ENCODE measurements around the gene MATN1. TPM values are rescaled to one million over a fixed set of nuclear protein-coding genes. Genes with fewer than 3 reads are reported as not detected.
"Not testable (repeated sequence)": the region's sequence is repeated elsewhere in the genome, so short reads cannot be mapped to it uniquely, and the experiment has no call there.

Gene MATN1
- total RNA-seq, 1 experiment from 2014 or later, result not detected

GRCh38 chr1:30689901-30690645, 33.3 kb downstream of the MATN1 start:
- no peaks in the 10 kb centered on the region for H3K9me3 Mint-ChIP-seq (ENCODE audit: unreplicated experiment)
- H3K4me3 ChIP-seq (ENCODE audit: low read depth, low read length), result no peak overlapping the region
- no peaks in the 10 kb centered on the region for H3K9me3 ChIP-seq
- BruUV-seq (replicated peaks), result no TSS peak
- ChIA-PET POLR2A (no interaction called here), CTCF (no interaction called here)
- H3K36me3 Mint-ChIP-seq (ENCODE audit: insufficient read depth, unreplicated experiment), result no peaks in the 10 kb centered on the region
- no peaks in the 10 kb centered on the region for H3K27me3 ChIP-seq (replicated peaks; ENCODE audit: control insufficient read depth, insufficient read depth, low read length)
- H3K27me3 Mint-ChIP-seq (ENCODE audit: insufficient read depth, unreplicated experiment), result peaks cover 19% of the 10 kb centered on the region
- no peak for TF ChIP-seq CTCF (IDR thresholded peaks at IDR 0.05; ENCODE audit: insufficient read depth in 1 of 2, low read depth in 1 of 2, low read length in 1 of 2, severe bottlenecking in 1 of 2, unreplicated experiment in 1 of 2)
- H3K36me3 ChIP-seq (ENCODE audit: control insufficient read depth, insufficient read depth, low read length), result no peaks in the 10 kb centered on the region
- H3K27ac Mint-ChIP-seq (ENCODE audit: unreplicated experiment), result no peak overlapping the region
- no peak overlapping the region for H3K4me3 Mint-ChIP-seq (ENCODE audit: unreplicated experiment)
- no peaks in the 10 kb centered on the region for H3K4me1 ChIP-seq
- H3K4me1 Mint-ChIP-seq (ENCODE audit: low read depth, unreplicated experiment), result no peaks in the 10 kb centered on the region
- intact Hi-C loops (cut with micrococcal nuclease; ENCODE audit: unreplicated experiment), result no loop called here
- no peak for DNase-seq

DNA sequence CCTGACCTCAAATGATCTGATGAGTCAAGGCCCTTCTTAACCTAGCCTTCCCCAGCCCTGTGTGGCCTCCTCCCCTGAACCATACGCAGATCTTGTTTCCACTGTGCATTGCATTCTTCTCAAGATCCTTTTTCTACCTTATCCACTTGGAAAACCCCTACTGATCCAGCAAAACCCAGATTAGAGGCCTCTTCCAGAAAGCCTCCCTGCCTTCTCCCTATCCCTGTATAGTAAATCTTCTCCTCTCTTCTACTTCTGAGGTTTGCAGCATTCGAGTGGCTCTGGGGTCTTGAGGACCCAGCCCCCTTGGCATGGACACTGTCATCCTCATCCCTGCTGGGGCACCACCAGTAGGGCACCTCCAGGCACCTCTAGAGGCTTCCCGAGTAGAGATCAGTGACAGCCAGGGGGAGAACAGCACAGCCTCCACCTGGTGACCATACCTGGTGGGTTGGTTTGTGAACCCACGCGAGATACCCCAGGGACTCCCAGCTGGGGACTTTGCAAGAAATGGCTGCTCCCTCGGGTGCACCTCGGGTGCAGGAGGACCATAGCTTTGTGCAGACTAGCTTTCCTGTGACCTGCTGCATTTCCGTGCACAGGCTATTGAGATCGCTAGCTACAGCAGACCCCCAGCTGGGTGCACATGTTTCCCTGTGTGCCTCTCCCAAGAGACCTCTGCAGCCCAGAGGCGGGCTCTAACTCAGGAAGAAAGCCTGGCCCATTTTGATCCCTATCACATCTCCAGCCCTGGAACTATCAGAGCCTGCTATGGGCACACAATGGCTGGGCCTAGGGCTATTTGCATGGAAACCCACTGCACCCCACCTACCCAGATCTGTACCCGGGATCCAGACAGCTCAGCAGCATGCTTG, 34.2 kb downstream of the MATN1 start:
- TF ChIP-seq CTCF (IDR thresholded peaks at IDR 0.05; ENCODE audit: insufficient read depth in 1 of 2, low read depth in 1 of 2, low read length in 1 of 2, severe bottlenecking in 1 of 2, unreplicated experiment in 1 of 2), result no peak
- Histone ChIP-seq H3K36me3 (ENCODE audit: control insufficient read depth, insufficient read depth, low read length) (no peaks in the 10 kb centered on the region), H3K9me3 (no peaks in the 10 kb centered on the region), H3K4me1 (no peaks in the 10 kb centered on the region), H3K27me3 (replicated peaks; ENCODE audit: control insufficient read depth, insufficient read depth, low read length) (no peaks in the 10 kb centered on the region), H3K4me3 (ENCODE audit: low read depth, low read length) (no peak overlapping the region)
- intact Hi-C loops (cut with micrococcal nuclease; ENCODE audit: unreplicated experiment), result no loop called here
- Mint-ChIP-seq H3K4me1 (ENCODE audit: low read depth, unreplicated experiment) (no peaks in the 10 kb centered on the region), H3K4me3 (ENCODE audit: unreplicated experiment) (no peak overlapping the region), H3K27ac (ENCODE audit: unreplicated experiment) (no peak overlapping the region), H3K27me3 (ENCODE audit: insufficient read depth, unreplicated experiment) (peaks cover 15% of the 10 kb centered on the region), H3K9me3 (ENCODE audit: unreplicated experiment) (no peaks in the 10 kb centered on the region), H3K36me3 (ENCODE audit: insufficient read depth, unreplicated experiment) (no peaks in the 10 kb centered on the region)
- ChIA-PET POLR2A (no interaction called here), CTCF (no interaction called here)
- no peak for DNase-seq
- BruUV-seq (replicated peaks), result no TSS peak

DNA sequence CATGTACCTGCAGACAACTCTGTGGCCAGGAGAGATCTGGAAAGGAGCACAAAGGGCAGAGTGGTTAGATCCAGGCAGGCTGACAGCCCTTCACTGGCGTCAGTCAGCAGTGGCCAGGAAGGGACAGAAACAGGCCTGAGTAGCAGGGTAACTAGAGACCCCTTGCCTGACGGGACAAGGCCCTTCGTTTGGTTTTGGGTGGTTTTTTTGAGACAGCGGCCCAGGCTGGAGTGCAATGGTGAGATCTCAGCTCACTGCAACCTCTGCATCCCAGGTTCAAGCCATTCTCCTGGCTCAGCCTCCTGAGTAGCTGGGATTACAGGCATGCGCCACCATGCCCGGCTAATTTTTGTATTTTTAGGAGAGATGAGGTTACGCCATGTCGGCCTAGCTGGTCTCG, 34.9 kb downstream of the MATN1 start:
- H3K4me3 ChIP-seq (ENCODE audit: low read depth, low read length); H3K4me1 ChIP-seq; POLR2A ChIA-PET; H3K36me3 ChIP-seq (ENCODE audit: control insufficient read depth, insufficient read depth, low read length); H3K4me3 Mint-ChIP-seq (ENCODE audit: unreplicated experiment); DNase-seq; H3K4me1 Mint-ChIP-seq (ENCODE audit: low read depth, unreplicated experiment); intact Hi-C loops (cut with micrococcal nuclease; ENCODE audit: unreplicated experiment); H3K36me3 Mint-ChIP-seq (ENCODE audit: insufficient read depth, unreplicated experiment); H3K9me3 ChIP-seq; H3K9me3 Mint-ChIP-seq (ENCODE audit: unreplicated experiment); CTCF ChIA-PET; H3K27ac Mint-ChIP-seq (ENCODE audit: unreplicated experiment); BruUV-seq (replicated peaks); H3K27me3 ChIP-seq (replicated peaks; ENCODE audit: control insufficient read depth, insufficient read depth, low read length): not testable (repeated sequence)
- H3K27me3 Mint-ChIP-seq (ENCODE audit: insufficient read depth, unreplicated experiment), result peaks cover 15% of the 10 kb centered on the region
